Prostate gland (tissue), 2 donors: Measurements from ENCODE around the gene COMMD10. TPM values are rescaled to one million over a fixed set of nuclear protein-coding genes. Genes with fewer than 3 reads are reported as not detected.

Experiments
- DNase-seq: peaks from one replicate; pipeline ENCODE4 v3.0.0-alpha.2; 2019; ENCODE audit warnings: low spot score
- H3K27ac ChIP-seq, 2 donors: fragments of 200-600 bp; sonication (generic); 2 replicates each; pipeline ENCODE4 v1.5.1; 2017 to 2019
- H3K27me3 ChIP-seq: fragments of 200-600 bp; sonication (generic); replicated peaks from 2 replicates; pipeline ENCODE4 v1.5.1; 2019; ENCODE audit not compliant: insufficient read depth
- H3K36me3 ChIP-seq, 2 donors: fragments of 200-600 bp; sonication (generic); 1 replicate in 1 of 2; 2 replicates in 1 of 2; pipeline versions ENCODE4 v1.5.1 to v1.8.1; 2017 to 2019
- H3K4me1 ChIP-seq: fragments of 200-600 bp; sonication (generic); replicated peaks from 2 replicates; pipeline ENCODE4 v1.5.1; 2019
- H3K4me3 ChIP-seq, 2 donors: fragments of 200-600 bp; sonication (generic); 2 replicates each; pipeline ENCODE4 v1.5.1; 2017 to 2019
- H3K9me3 ChIP-seq: fragments of 200-600 bp; sonication (generic); 2 replicates; pipeline ENCODE4 v1.5.1; 2017
- CTCF ChIP-seq, 4 experiments: fragments of 200-600 bp in 2 of 4; fragments of 450-650 bp in 2 of 4; sonication (generic) in 2 of 4; IDR thresholded peaks; 1 replicate in 3 of 4; 2 replicates in 1 of 4; pipeline ENCODE4 v1.5.1; 2016 to 2019; ENCODE audit warnings: antibody characterized with exemption in 4 of 4, mild to moderate bottlenecking in 2 of 4, moderate library complexity in 2 of 4
- POLR2A ChIP-seq: fragments of 450-650 bp; IDR thresholded peaks from one replicate; pipeline ENCODE4 v1.6.1; 2016; ENCODE audit warnings: antibody characterized with exemption, mild to moderate bottlenecking
- POLR2AphosphoS5 ChIP-seq: sonication (generic); formaldehyde crosslinking; IDR thresholded peaks from one replicate; pipeline ENCODE4 v1.6.1; 2017; ENCODE audit warnings: antibody characterized with exemption
- WGBS: methylation state at CpG from one replicate; pipeline ENCODE4 v1.1.5; 2018; 5-methylcytosine and 5-hydroxymethylcytosine counted together
- intact Hi-C: fragments of 100-400 bp; cut with DNase I; formaldehyde crosslinking; loops from one replicate; pipeline ENCODE4 v1.14.2; 2022
- total RNA-seq, 2 donors: library from RNA; depleted of rRNA; stranded (reverse); fragments of >200 nt; gene quantifications; one replicate each; pipeline ENCODE4 v1.1.0, GENCODE V29; 2016

The COMMD10 gene
- total RNA-seq, 2 donors from 2014 or later, result 26.6 to 27.9 TPM

- 47% methylated on average over 1 of the region's 1 CpG for WGBS
- no peak for DNase-seq
- intact Hi-C loops, result no loop called here
Measured at GRCh38 chr5:116281309-116281708, 196.5 kb downstream of the COMMD10 start.

GRCh38 chr5:116288524-116288923 lies 203.7 kb downstream of the COMMD10 start:
- TF ChIP-seq POLR2A, result no peak
- TF ChIP-seq CTCF (IDR thresholded peaks at IDR 0.05), result no peak
- no peak for TF ChIP-seq POLR2AphosphoS5
- intact Hi-C loops, result no loop called here
- H3K36me3 ChIP-seq, result no peaks in the 10 kb centered on the region
- no peaks in the 10 kb centered on the region for H3K4me1 ChIP-seq
- H3K9me3 ChIP-seq, result no peaks in the 10 kb centered on the region
- WGBS, result 94% methylated on average over 2 of the region's 2 CpGs
- no peaks in the 10 kb centered on the region for H3K27me3 ChIP-seq
- H3K4me3 ChIP-seq, result no peak overlapping the region
- H3K27ac ChIP-seq, result no peak overlapping the region
- DNase-seq, result no peak

More at GRCh38 chr5:116281309-116281708, 196.5 kb downstream of the COMMD10 start:
- H3K36me3 ChIP-seq, result no peaks in the 10 kb centered on the region
- H3K4me1 ChIP-seq, result no peaks in the 10 kb centered on the region
- TF ChIP-seq CTCF (IDR thresholded peaks at IDR 0.05), result no peak
- TF ChIP-seq POLR2A, result no peak
- no peak for TF ChIP-seq POLR2AphosphoS5
- no peaks in the 10 kb centered on the region for H3K9me3 ChIP-seq
- no peaks in the 10 kb centered on the region for H3K27me3 ChIP-seq
- no peak overlapping the region for H3K4me3 ChIP-seq
- H3K27ac ChIP-seq, result no peak overlapping the region

GRCh38 chr5:116289276-116289675 lies 204.5 kb downstream of the COMMD10 start:
- no peaks in the 10 kb centered on the region for H3K36me3 ChIP-seq
- no peak for DNase-seq
- H3K9me3 ChIP-seq, result no peaks in the 10 kb centered on the region
- H3K27ac ChIP-seq, result no peak overlapping the region
- TF ChIP-seq CTCF (IDR thresholded peaks at IDR 0.05) (no peak), POLR2A (no peak), POLR2AphosphoS5 (no peak)
- intact Hi-C loops, result no loop called here
- no peak overlapping the region for H3K4me3 ChIP-seq
- no peaks in the 10 kb centered on the region for H3K27me3 ChIP-seq
- H3K4me1 ChIP-seq, result no peaks in the 10 kb centered on the region
- WGBS, result 88% methylated on average over 3 of the region's 3 CpGs

DNA sequence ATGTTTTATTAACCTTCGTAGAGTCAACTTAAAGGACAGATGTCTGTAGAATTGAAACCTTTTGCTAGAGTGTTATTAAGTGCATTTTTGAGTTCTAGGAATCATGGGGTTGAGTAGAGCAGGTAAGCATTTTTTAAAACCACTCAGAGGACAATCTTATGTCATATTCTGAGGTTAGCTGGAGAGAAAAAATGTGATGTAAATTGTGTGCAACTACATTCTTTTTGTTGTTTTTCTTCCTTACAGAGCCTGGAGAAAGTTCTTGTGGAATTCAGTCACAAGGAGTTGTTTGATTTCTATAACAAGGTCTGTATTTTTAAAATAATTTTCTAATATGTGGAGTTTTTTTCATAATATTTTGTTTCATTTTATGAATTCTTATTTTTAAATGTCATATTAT lies 206.4 kb downstream of the COMMD10 start:
- TF ChIP-seq POLR2A, result no peak
- TF ChIP-seq POLR2AphosphoS5, result no peak
- no peak for TF ChIP-seq CTCF (IDR thresholded peaks at IDR 0.05)

DNA sequence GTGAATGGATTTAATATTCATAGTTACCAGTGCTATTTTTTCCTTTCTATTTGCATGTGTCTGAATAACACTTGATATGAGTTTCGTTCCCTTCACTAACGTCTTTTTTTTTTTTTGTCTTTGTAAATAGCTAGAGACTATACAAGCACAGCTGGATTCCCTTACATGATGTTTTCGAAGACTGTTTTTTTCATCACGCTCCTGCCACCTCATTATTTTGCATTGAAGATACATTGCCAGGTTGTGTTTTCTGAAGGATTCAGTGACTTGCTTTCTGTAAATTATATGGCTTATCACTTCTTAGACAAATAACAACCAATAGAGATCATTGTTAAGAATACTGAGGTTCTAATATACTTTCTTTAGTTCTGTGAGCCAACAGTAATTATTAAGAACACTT lies 207.5 kb downstream of the COMMD10 start:
- no peaks in the 10 kb centered on the region for H3K27me3 ChIP-seq
- H3K36me3 ChIP-seq, result no peaks in the 10 kb centered on the region
- 71% methylated on average over 4 of the region's 4 CpGs for WGBS
- H3K9me3 ChIP-seq, result no peaks in the 10 kb centered on the region
- no peaks in the 10 kb centered on the region for H3K4me1 ChIP-seq
- no peak for TF ChIP-seq POLR2AphosphoS5
- no peak for TF ChIP-seq CTCF (IDR thresholded peaks at IDR 0.05)
- no peak for TF ChIP-seq POLR2A
- H3K4me3 ChIP-seq, result no peak overlapping the region
- intact Hi-C loops, result no loop called here
- H3K27ac ChIP-seq, result no peak overlapping the region
- DNase-seq, result no peak

More for the DNA sequence above, 206.4 kb downstream of the COMMD10 start:
- no peak overlapping the region for H3K4me3 ChIP-seq
- H3K9me3 ChIP-seq, result no peaks in the 10 kb centered on the region
- WGBS, result 65% methylated on average over 1 of the region's 1 CpG
- no peak for DNase-seq
- H3K27ac ChIP-seq, result no peak overlapping the region
- H3K27me3 ChIP-seq, result no peaks in the 10 kb centered on the region
- intact Hi-C loops, result no loop called here
- no peaks in the 10 kb centered on the region for H3K36me3 ChIP-seq
- H3K4me1 ChIP-seq, result no peaks in the 10 kb centered on the region
